Middle frontal gyrus (tissue), 1 donor: ENCODE results near the gene SMOC2.
"Not testable (repeated sequence)": the region's sequence is repeated elsewhere in the genome, so short reads cannot be mapped to it uniquely, and the experiment has no call there.

Experiments
- DNase-seq: peaks from one replicate; pipeline ENCODE4 v3.0.0-alpha.2; 2015; ENCODE audit warnings: low spot score; ENCODE audit errors: extremely low spot score

Gene SMOC2

DNA sequence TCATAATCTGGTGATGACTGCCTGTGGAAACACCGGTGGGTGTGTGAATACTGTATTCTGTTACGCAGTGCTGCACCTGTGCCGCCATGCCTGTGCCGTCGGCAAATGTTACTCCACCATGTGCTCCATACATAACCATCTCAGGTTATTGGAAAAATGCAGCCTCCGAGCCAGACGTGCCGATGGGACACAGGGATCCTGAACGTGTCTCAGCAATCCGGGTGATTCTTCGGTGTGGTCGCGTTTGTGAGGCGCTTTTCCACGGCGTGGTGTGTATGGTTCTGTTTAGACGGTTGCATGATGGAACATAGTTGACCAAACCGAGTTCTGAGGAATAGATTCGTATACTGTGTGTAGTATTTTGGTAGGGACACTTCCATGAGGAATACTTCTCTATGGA lies 130.3 kb downstream of the SMOC2 start:
- DNase-seq = no peak

GRCh38 chr6:168573276-168573835 lies 132.4 kb downstream of the SMOC2 start:
- DNase-seq = not testable (repeated sequence)

GRCh38 chr6:168574075-168574698 lies 133.2 kb downstream of the SMOC2 start:
- no peak for DNase-seq

DNA sequence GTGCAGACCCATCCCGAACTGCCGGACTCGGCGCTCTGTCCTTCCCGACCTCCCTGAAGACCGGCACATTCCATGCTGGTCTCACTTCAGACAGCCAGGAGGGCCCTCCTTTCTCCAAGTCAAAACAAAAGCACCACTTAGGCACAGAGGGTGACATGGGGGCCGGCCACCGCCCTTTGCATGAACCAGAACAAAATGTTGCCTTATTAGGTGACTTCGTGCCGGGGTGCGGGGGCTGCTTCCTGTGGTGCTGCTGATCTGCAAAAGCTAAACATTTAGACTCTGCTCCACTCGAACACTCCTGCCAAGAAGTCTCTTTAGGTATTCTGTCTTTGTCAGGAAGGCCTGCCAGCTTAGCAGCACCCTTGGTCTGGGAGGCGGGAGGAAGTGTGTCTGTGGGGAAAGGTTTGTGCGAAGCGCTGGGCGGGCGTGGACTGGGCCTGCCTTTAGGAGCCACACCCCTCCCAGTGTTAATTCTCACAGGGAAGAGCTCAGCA lies 133.8 kb downstream of the SMOC2 start:
- DNase-seq = no peak

DNA sequence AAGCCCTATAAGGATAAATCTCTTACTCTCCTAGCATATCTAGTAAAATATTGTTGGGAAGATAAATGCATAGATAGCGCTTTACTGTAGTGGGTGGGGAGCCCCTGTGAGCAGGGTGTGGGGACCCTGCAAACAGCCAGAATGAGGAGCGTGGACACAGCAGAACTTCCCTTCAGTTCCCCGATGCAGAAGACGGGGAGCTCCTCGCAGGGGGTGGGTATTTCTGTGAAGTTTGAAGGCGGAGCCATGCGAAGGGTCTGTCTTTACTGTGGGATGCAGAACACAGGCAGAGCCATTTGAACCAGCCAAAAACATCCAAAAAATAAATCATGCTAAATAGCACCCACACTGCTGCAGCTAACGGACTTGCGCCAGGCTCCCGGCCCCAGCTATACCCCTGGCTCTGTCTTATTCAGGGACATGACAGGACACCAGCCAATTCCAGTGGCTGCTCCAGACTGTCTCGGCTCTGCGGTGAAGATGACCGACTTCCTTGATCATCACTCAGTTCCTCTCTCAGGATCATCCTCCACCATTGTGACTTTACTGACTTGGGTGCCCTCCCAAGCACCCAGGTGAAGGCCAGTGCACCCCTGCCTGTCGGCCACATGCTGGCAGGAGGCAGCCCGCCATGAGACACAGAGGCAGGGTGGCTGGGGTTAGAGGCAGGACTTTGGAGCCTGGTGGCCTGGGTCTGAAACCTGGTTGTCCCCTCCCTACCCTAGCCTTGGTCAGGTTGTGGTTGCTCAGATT lies 134.5 kb downstream of the SMOC2 start:
- DNase-seq = no peak

DNA sequence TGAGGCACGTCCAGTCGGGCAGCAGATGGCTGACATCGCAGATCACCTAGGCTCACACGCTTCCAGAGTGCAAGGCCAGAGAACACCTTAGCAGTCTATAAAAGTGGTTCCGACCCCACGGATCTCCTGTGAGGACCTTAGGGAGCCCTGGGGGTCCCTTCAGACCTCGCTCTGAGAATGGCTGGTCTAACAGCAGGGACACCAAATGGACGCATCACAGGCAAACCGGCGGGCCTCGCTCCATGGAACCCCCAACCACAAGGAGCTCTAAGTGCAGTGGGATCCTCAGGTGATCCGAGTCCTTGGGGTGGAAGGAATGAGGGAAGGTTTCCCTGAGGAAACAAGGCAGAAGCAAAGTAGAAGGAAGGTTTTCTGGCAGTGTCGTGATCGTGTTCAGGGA lies 135.4 kb downstream of the SMOC2 start:
- no peak for DNase-seq

DNA sequence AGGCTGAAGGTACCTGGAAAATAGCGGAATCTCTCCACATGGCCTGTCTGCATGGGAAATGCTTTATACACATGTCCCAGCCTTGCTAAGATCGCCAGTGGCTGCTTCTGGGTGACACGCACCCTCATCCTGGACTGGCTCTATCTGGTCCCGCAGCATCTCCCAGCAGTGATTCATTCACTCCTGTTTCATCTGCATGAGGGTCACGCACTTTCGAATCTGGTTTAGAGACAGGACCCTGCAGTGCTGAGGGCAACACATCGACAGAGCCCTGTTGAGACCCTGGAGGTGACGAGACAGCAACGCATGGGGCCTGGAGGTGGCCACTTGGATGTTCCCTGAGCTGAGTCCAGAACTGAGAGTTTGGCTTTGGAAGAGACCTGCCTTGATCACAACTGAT lies 136.5 kb downstream of the SMOC2 start:
- no peak for DNase-seq

- DNase-seq = no peak
Measured at GRCh38 chr6:168578036-168578435, 137.1 kb downstream of the SMOC2 start.

- DNase-seq = no peak
Measured at GRCh38 chr6:168581236-168581635, 140.3 kb downstream of the SMOC2 start.

DNA sequence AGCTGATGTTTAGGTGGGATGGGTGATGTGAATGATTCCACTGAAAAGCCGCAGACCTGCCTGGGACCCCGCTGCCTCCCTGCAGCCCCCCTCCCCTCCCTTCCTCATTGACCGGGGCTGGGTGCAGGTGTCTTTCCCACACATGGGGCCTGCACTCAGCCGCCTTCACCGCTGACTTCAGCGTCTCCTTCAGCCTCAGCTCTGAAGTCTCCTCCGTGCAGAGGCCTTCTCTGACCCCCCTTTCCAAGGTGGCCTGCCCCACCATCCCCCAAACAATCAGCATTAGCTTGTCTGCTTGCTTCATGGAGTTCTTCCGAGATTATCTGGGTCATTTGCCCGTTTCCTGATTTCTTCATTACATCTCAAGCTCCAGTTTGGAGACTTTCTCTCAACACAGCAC lies 140.7 kb downstream of the SMOC2 start:
- DNase-seq = no peak

GRCh38 chr6:168582571-168582981 lies 141.6 kb downstream of the SMOC2 start:
- DNase-seq = no peak

- no peak for DNase-seq
Measured at GRCh38 chr6:168583126-168583525, 142.1 kb downstream of the SMOC2 start.

DNA sequence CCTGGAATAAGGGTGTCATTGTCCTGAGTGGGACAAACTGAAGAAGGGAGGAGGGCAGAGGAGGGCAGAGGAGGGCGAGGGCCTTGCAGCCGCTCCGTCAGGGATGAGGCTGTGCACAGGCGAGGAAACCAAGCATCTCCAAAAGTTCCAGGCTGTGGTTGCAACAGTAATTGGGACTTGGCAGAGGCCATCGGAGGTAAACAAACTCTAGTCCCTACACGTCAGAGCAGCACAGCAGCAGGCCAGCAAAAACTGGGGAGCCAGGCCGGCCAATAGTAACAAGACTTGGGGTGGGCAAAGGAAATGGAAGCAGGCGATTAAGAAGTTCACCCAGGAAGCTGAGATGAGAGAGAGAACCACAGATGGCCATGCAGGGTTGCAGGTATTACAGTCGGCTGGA lies 142.8 kb downstream of the SMOC2 start:
- no peak for DNase-seq

DNA sequence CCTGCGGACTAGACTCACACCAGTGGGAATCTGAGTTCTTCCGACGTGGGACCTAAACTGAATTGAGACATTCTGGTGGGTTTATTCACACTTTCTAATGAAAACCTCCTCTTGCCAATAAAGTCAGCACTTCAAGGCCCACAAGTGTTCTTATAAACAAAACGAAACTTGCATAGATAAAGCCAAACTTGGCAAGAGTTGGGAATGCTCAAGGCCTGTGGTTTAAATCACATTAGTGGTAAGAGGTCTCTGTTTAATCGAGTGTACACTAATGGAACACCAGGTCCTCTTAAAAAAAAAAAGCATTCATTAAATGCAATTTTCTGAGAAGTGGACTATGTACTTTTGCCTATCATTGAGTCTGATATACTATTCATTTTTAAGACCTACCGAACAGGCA lies 143.3 kb downstream of the SMOC2 start:
- DNase-seq = no peak

- no peak for DNase-seq
Measured at GRCh38 chr6:168584671-168585070, 143.7 kb downstream of the SMOC2 start.

GRCh38 chr6:168585441-168585840 lies 144.5 kb downstream of the SMOC2 start:
- DNase-seq = no peak

DNA sequence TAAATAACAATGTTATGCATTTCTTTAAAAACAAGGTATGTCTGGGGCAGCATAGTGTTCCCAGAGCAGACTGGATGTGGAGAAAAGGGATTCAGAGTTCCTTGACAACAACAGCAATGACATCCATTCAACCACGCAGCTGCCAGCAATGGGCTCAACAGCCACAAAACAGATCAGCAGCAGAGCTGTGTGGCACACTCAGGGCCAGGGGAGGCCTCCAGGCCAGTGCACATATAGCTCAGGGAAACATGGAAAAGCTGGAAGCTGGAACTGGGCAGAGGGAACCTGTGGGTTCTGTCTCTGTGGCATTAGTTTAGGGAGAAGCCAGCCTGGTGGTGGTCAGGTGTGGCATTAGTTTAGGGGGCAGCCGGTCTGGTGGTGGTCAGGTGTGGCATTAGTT lies 148.3 kb downstream of the SMOC2 start:
- DNase-seq = no peak

DNA sequence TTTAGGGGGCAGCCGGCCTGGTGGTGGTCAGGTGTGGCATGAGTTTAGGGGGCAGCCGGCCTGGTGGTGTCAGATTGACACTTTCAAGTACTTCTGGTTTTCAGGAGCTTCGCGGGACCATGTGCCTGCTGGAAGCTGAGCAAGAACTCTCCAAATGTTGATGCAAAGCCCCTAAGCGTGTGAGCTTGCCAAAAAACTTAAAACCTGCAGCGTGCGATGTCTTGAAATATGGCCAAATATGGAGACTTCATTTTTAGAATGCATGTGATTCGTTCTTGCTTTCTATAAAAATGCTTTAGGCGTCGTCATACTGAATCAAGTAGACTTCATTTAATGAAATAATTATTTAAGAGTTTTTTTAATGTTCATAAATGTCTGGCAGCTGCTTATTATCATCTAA lies 149.4 kb downstream of the SMOC2 start:
- no peak for DNase-seq

DNA sequence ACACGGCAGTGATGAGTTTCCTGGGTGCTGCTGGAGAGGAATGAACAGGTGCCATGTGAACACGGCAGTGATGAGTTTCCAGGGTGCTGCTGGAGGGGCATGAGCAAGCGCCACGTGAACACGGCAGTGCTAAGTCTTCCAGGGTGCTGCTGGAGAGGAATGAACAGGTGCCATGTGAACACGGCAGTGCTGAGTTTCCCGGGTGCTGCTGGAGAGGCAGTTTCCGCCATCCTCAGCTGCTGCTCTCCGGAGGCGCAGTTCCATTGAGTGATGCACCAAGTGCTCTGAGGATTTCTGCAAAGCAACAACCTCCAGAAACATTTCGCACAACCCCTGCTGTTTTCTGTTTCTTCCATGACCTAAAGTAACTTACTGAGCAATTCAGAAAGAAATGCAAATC lies 155.4 kb downstream of the SMOC2 start:
- no peak for DNase-seq

GRCh38 chr6:168597471-168597875 lies 156.5 kb downstream of the SMOC2 start:
- DNase-seq = no peak

DNA sequence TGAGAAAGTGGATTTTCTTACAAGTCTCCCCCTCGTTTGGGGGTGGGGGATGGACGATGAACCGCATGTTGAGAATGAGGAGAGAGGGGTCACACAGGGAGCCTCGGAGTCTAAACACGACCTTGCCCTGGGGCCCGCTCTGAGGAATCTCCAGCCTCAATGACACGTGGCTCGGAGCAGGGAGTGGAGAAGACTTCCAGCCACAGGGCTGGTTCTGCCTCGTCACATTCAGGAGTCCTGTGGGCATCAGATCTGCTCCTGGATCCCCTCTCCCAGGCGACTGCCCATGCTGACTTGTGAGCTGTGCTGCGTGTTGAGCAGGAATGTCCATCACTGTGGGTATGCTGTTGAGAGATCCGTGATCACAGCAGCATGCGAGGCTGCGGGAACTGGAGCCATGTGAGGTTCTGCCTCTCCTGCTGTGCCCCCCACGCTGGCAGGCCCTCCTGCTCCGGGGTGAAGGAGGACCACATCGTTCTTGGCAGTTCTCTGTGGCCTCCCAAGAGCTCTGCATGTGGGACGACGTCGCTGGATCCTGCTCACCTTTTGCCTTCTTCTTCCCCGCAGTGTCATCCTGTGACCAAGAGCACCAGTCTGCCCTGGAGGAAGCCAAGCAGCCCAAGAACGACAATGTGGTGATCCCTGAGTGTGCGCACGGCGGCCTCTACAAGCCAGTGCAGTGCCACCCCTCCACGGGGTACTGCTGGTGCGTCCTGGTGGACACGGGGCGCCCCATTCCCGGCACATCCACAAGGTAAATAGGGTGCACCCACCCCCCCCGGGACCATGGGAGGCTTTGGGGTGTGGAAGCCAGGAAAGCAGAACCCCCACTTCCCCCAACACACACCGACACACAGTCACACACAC lies 157.5 kb downstream of the SMOC2 start:
- no peak for DNase-seq

- DNase-seq = no peak
Measured at GRCh38 chr6:168599118-168599494, 158.1 kb downstream of the SMOC2 start.
